ENCODE measurements around the gene ITGB8.

ITGB8 gene

GRCh38 chr7:20438248-20438647 is 107.5 kb downstream of the ITGB8 start:
- Histone ChIP-seq H3K4me1 (ENCODE audit: insufficient read depth, low read length) (peaks cover 6% of the 10 kb centered on the region), H3K27me3 (ENCODE audit: insufficient read depth, low read length) (no peaks in the 10 kb centered on the region), H3K9me3 (ENCODE audit: low read length) (no peaks in the 10 kb centered on the region), H2AFZ (ENCODE audit: low read depth, low read length) (no peak overlapping the region), H3K36me3 (ENCODE audit: insufficient read depth, low read length) (no peaks in the 10 kb centered on the region), H3K4me3 (ENCODE audit: low read length) (no peak overlapping the region)

- Histone ChIP-seq H3K36me3 (ENCODE audit: insufficient read depth, low read length) (no peaks in the 10 kb centered on the region), H2AFZ (ENCODE audit: low read depth, low read length) (no peak overlapping the region), H3K9me3 (ENCODE audit: low read length) (no peaks in the 10 kb centered on the region), H3K4me1 (ENCODE audit: insufficient read depth, low read length) (peaks cover 6% of the 10 kb centered on the region), H3K4me3 (ENCODE audit: low read length) (no peak overlapping the region), H3K27me3 (ENCODE audit: insufficient read depth, low read length) (no peaks in the 10 kb centered on the region)
Observed at GRCh38 chr7:20438694-20439376, 108.1 kb downstream of the ITGB8 start.

GRCh38 chr7:20439416-20440185 is 108.9 kb downstream of the ITGB8 start:
- H2AFZ ChIP-seq (ENCODE audit: low read depth, low read length) = no peak overlapping the region
- H3K4me1 ChIP-seq (ENCODE audit: insufficient read depth, low read length) = peaks cover 6% of the 10 kb centered on the region
- no peak overlapping the region for H3K4me3 ChIP-seq (ENCODE audit: low read length)
- peaks cover 3% of the 10 kb centered on the region for H3K9me3 ChIP-seq (ENCODE audit: low read length)
- H3K27me3 ChIP-seq (ENCODE audit: insufficient read depth, low read length) = no peaks in the 10 kb centered on the region
- H3K36me3 ChIP-seq (ENCODE audit: insufficient read depth, low read length) = no peaks in the 10 kb centered on the region

- H3K4me1 ChIP-seq (ENCODE audit: insufficient read depth, low read length) = peaks cover under 1% of the 10 kb centered on the region
- H3K36me3 ChIP-seq (ENCODE audit: insufficient read depth, low read length) = no peaks in the 10 kb centered on the region
- H3K9me3 ChIP-seq (ENCODE audit: low read length) = peaks cover 6% of the 10 kb centered on the region
- no peaks in the 10 kb centered on the region for H3K27me3 ChIP-seq (ENCODE audit: insufficient read depth, low read length)
- no peak overlapping the region for H2AFZ ChIP-seq (ENCODE audit: low read depth, low read length)
- no peak overlapping the region for H3K4me3 ChIP-seq (ENCODE audit: low read length)
Observed at GRCh38 chr7:20440472-20441105, 109.9 kb downstream of the ITGB8 start.

- no peaks in the 10 kb centered on the region for H3K36me3 ChIP-seq (ENCODE audit: insufficient read depth, low read length)
- H3K4me3 ChIP-seq (ENCODE audit: low read length) = no peak overlapping the region
- H3K27me3 ChIP-seq (ENCODE audit: insufficient read depth, low read length) = no peaks in the 10 kb centered on the region
- no peaks in the 10 kb centered on the region for H3K4me1 ChIP-seq (ENCODE audit: insufficient read depth, low read length)
- no peak overlapping the region for H2AFZ ChIP-seq (ENCODE audit: low read depth, low read length)
- H3K9me3 ChIP-seq (ENCODE audit: low read length) = peaks cover 6% of the 10 kb centered on the region
Observed at GRCh38 chr7:20441346-20441745, 110.6 kb downstream of the ITGB8 start.

GRCh38 chr7:20441991-20442441 is 111.3 kb downstream of the ITGB8 start:
- no peak overlapping the region for H3K4me3 ChIP-seq (ENCODE audit: low read length)
- no peaks in the 10 kb centered on the region for H3K36me3 ChIP-seq (ENCODE audit: insufficient read depth, low read length)
- H3K27me3 ChIP-seq (ENCODE audit: insufficient read depth, low read length) = no peaks in the 10 kb centered on the region
- H2AFZ ChIP-seq (ENCODE audit: low read depth, low read length) = no peak overlapping the region
- H3K9me3 ChIP-seq (ENCODE audit: low read length) = peaks cover 6% of the 10 kb centered on the region
- no peaks in the 10 kb centered on the region for H3K4me1 ChIP-seq (ENCODE audit: insufficient read depth, low read length)

GRCh38 chr7:20442951-20443350 is 112.3 kb downstream of the ITGB8 start:
- Histone ChIP-seq H3K27me3 (ENCODE audit: insufficient read depth, low read length) (no peaks in the 10 kb centered on the region), H3K9me3 (ENCODE audit: low read length) (peaks cover 6% of the 10 kb centered on the region), H3K36me3 (ENCODE audit: insufficient read depth, low read length) (no peaks in the 10 kb centered on the region), H2AFZ (ENCODE audit: low read depth, low read length) (no peak overlapping the region), H3K4me3 (ENCODE audit: low read length) (no peak overlapping the region), H3K4me1 (ENCODE audit: insufficient read depth, low read length) (no peaks in the 10 kb centered on the region)

GRCh38 chr7:20444030-20444800 is 113.5 kb downstream of the ITGB8 start:
- Histone ChIP-seq H3K36me3 (ENCODE audit: insufficient read depth, low read length) (no peaks in the 10 kb centered on the region), H3K9me3 (ENCODE audit: low read length) (peaks cover 7% of the 10 kb centered on the region), H2AFZ (ENCODE audit: low read depth, low read length) (no peak overlapping the region), H3K4me1 (ENCODE audit: insufficient read depth, low read length) (no peaks in the 10 kb centered on the region), H3K4me3 (ENCODE audit: low read length) (no peak overlapping the region), H3K27me3 (ENCODE audit: insufficient read depth, low read length) (no peaks in the 10 kb centered on the region)

GRCh38 chr7:20447021-20447650 is 116.4 kb downstream of the ITGB8 start:
- Histone ChIP-seq H3K4me3 (ENCODE audit: low read length) (no peak overlapping the region), H2AFZ (ENCODE audit: low read depth, low read length) (no peak overlapping the region), H3K9me3 (ENCODE audit: low read length) (peaks cover 7% of the 10 kb centered on the region), H3K4me1 (ENCODE audit: insufficient read depth, low read length) (no peaks in the 10 kb centered on the region), H3K36me3 (ENCODE audit: insufficient read depth, low read length) (no peaks in the 10 kb centered on the region), H3K27me3 (ENCODE audit: insufficient read depth, low read length) (no peaks in the 10 kb centered on the region)

GRCh38 chr7:20449176-20449575 is 118.5 kb downstream of the ITGB8 start:
- H3K4me1 ChIP-seq (ENCODE audit: insufficient read depth, low read length) = no peaks in the 10 kb centered on the region
- no peaks in the 10 kb centered on the region for H3K27me3 ChIP-seq (ENCODE audit: insufficient read depth, low read length)
- H2AFZ ChIP-seq (ENCODE audit: low read depth, low read length) = no peak overlapping the region
- no peak overlapping the region for H3K4me3 ChIP-seq (ENCODE audit: low read length)
- H3K9me3 ChIP-seq (ENCODE audit: low read length) = peaks cover 7% of the 10 kb centered on the region
- H3K36me3 ChIP-seq (ENCODE audit: insufficient read depth, low read length) = no peaks in the 10 kb centered on the region

GRCh38 chr7:20450536-20450935 is 119.8 kb downstream of the ITGB8 start:
- H3K9me3 ChIP-seq (ENCODE audit: low read length) = peaks cover 2% of the 10 kb centered on the region
- no peak overlapping the region for H3K4me3 ChIP-seq (ENCODE audit: low read length)
- no peaks in the 10 kb centered on the region for H3K36me3 ChIP-seq (ENCODE audit: insufficient read depth, low read length)
- H3K4me1 ChIP-seq (ENCODE audit: insufficient read depth, low read length) = no peaks in the 10 kb centered on the region
- no peak overlapping the region for H2AFZ ChIP-seq (ENCODE audit: low read depth, low read length)
- H3K27me3 ChIP-seq (ENCODE audit: insufficient read depth, low read length) = no peaks in the 10 kb centered on the region

- no peak overlapping the region for H2AFZ ChIP-seq (ENCODE audit: low read depth, low read length)
- H3K9me3 ChIP-seq (ENCODE audit: low read length) = no peaks in the 10 kb centered on the region
- no peak overlapping the region for H3K4me3 ChIP-seq (ENCODE audit: low read length)
- H3K4me1 ChIP-seq (ENCODE audit: insufficient read depth, low read length) = no peaks in the 10 kb centered on the region
- no peaks in the 10 kb centered on the region for H3K36me3 ChIP-seq (ENCODE audit: insufficient read depth, low read length)
- H3K27me3 ChIP-seq (ENCODE audit: insufficient read depth, low read length) = no peaks in the 10 kb centered on the region
Observed at GRCh38 chr7:20454202-20454601, 123.5 kb downstream of the ITGB8 start.
